IMR-90 (cell line): ENCODE measurements around the gene TLCD1. TPM values are rescaled to one million over a fixed set of nuclear protein-coding genes. Genes with fewer than 3 reads are reported as not detected.

Source experiments
- ATAC-seq: fragments of 200-7000 bp; cut with Tn5 transposase; 2 replicates; pipeline ENCODE4 v1.9.1; 2020; ENCODE audit warnings: low read depth, mild to moderate bottlenecking, moderate library complexity
- BruUV-seq: library from RNA; stranded (reverse); fragments of 400-500 nt; replicated peaks from 2 replicates; lab custom pipeline; 2021; lab: Mats Ljungman, UMichigan
- CTCF ChIA-PET: fragments of 300-600 bp; formaldehyde crosslinking; extraction: SDS; loops from one replicate; lab custom pipeline; 2021; ENCODE audit warnings: antibody characterized with exemption; lab: Yijun Ruan, JAX
- POLR2A ChIA-PET: fragments of 300-600 bp; sonication (Branson Sonifier 250); formaldehyde crosslinking; loops from one replicate; lab custom pipeline; 2022; ENCODE audit warnings: antibody characterized with exemption; ENCODE audit not compliant: unreplicated experiment; lab: Charles Lee
- DNase-seq: peaks from one replicate; pipeline ENCODE4 v3.0.0; 2013
- H2AFZ ChIP-seq: replicated peaks from 2 replicates; pipeline ENCODE3; 2013; ENCODE audit warnings: low read length, mild to moderate bottlenecking; ENCODE audit not compliant: poor library complexity
- H2AK5ac ChIP-seq: 2 replicates; pipeline ENCODE4 v1.6.1; 2013; ENCODE audit warnings: low read depth, low read length, inconsistent platforms
- H2AK9ac ChIP-seq: replicated peaks from 2 replicates; pipeline ENCODE3; 2013; ENCODE audit warnings: mild to moderate bottlenecking, low read depth, low read length, moderate library complexity; ENCODE audit not compliant: poor library complexity
- H2BK120ac ChIP-seq: 2 replicates; pipeline ENCODE4 v1.6.1; 2013; ENCODE audit warnings: low read depth, low read length, inconsistent platforms
- H2BK15ac ChIP-seq: 3 replicates; pipeline ENCODE4 v1.6.1; 2013; ENCODE audit warnings: low read depth, low read length, inconsistent platforms
- H2BK20ac ChIP-seq: 2 replicates; pipeline ENCODE4 v1.6.1; 2013; ENCODE audit warnings: low read depth, mild to moderate bottlenecking, inconsistent platforms, low read length, moderate library complexity
- H2BK5ac ChIP-seq: 2 replicates; pipeline ENCODE4 v1.6.1; 2013; ENCODE audit warnings: mild to moderate bottlenecking, low read depth, low read length, inconsistent platforms; ENCODE audit not compliant: poor library complexity, severe bottlenecking
- H3K14ac ChIP-seq: replicated peaks from 2 replicates; pipeline ENCODE4 v1.6.1; 2013; ENCODE audit warnings: low read depth, low read length, inconsistent platforms
- H3K18ac ChIP-seq: 2 replicates; pipeline ENCODE4 v1.6.1; 2013; ENCODE audit warnings: low read depth, low read length, control low read depth
- H3K23ac ChIP-seq: 2 replicates; pipeline ENCODE4 v1.6.1; 2013; ENCODE audit warnings: low read depth, low read length, inconsistent platforms
- H3K27ac ChIP-seq: 2 replicates; pipeline ENCODE4 v1.5.1; 2013; ENCODE audit warnings: mild to moderate bottlenecking, control low read depth, low read length; ENCODE audit not compliant: insufficient read depth
- H3K27me3 ChIP-seq: 2 replicates; pipeline ENCODE4 v1.6.1; 2013; ENCODE audit warnings: low read length; ENCODE audit not compliant: control insufficient read depth, insufficient read depth
- H3K36me3 ChIP-seq: 2 replicates; pipeline ENCODE4 v1.6.1; 2013; ENCODE audit warnings: low read length, mixed read lengths; ENCODE audit not compliant: control insufficient read depth, insufficient read depth
- H3K4ac ChIP-seq: 2 replicates; pipeline ENCODE4 v1.6.1; 2013; ENCODE audit warnings: low read depth, low read length, inconsistent platforms
- H3K4me1 ChIP-seq: 2 replicates; pipeline ENCODE4 v1.6.1; 2013; ENCODE audit warnings: low read length, mixed read lengths; ENCODE audit not compliant: control insufficient read depth, insufficient read depth
- H3K4me2 ChIP-seq: 2 replicates; pipeline ENCODE4 v1.6.1; 2013; ENCODE audit warnings: low read depth, mild to moderate bottlenecking, control low read depth, low read length, moderate library complexity
- H3K4me3 ChIP-seq: 2 replicates; pipeline ENCODE4 v1.5.1; 2013; ENCODE audit warnings: low read depth, mild to moderate bottlenecking, control low read depth, low read length, moderate library complexity; ENCODE audit not compliant: insufficient read depth
- H3K56ac ChIP-seq: 2 replicates; pipeline ENCODE4 v1.6.1; 2013; ENCODE audit warnings: low read length, inconsistent platforms; ENCODE audit not compliant: insufficient read depth; ENCODE audit errors: extremely low read depth
- H3K79me1 ChIP-seq, 2 experiments: 2 replicates each; pipeline ENCODE4 v1.6.1; 2013; ENCODE audit warnings: low read length in 2 of 2, inconsistent platforms in 1 of 2, low read depth in 1 of 2
- H3K9ac ChIP-seq: 2 replicates; pipeline ENCODE4 v1.6.1; 2013; ENCODE audit warnings: low read depth, low read length, control low read depth
- H3K9me1 ChIP-seq: 2 replicates; pipeline ENCODE4 v1.6.1; 2013; ENCODE audit warnings: low read length, inconsistent platforms; ENCODE audit not compliant: insufficient read depth
- H3K9me3 ChIP-seq: 2 replicates; pipeline ENCODE4 v1.6.1; 2013; ENCODE audit warnings: low read length; ENCODE audit not compliant: control insufficient read depth, insufficient read depth
- H4K20me1 ChIP-seq: 2 replicates; pipeline ENCODE4 v1.6.1; 2013; ENCODE audit warnings: low read length, inconsistent platforms; ENCODE audit not compliant: insufficient read depth
- H4K5ac ChIP-seq: 2 replicates; pipeline ENCODE4 v1.6.1; 2013; ENCODE audit warnings: mild to moderate bottlenecking, low read depth, low read length, control low read depth
- H4K8ac ChIP-seq, 2 experiments: 2 replicates each; pipeline ENCODE4 v1.6.1; 2013; ENCODE audit warnings: low read depth in 2 of 2, low read length in 2 of 2, control low read depth in 1 of 2, inconsistent platforms in 1 of 2
- H4K91ac ChIP-seq: 2 replicates; pipeline ENCODE4 v1.6.1; 2013; ENCODE audit warnings: low read depth, low read length, inconsistent platforms; ENCODE audit not compliant: insufficient read depth
- BHLHE40 ChIP-seq: fragments of 150-350 bp; IDR thresholded peaks from 2 replicates; pipeline ENCODE4 v1.6.1; 2016; ENCODE audit warnings: mild to moderate bottlenecking, low read depth, low read length
- CEBPB ChIP-seq: IDR thresholded peaks from 2 replicates; pipeline ENCODE4 v1.6.1; 2012; ENCODE audit warnings: low read depth, low read length, improper control_type of control experiment
- CHD1 ChIP-seq: IDR thresholded peaks from 2 replicates; pipeline ENCODE4 v1.6.1; 2012; ENCODE audit warnings: low read depth, low read length, improper control_type of control experiment
- ELK1 ChIP-seq: fragments of 150-350 bp; IDR thresholded peaks from 2 replicates; pipeline ENCODE4 v1.6.1; 2016; ENCODE audit warnings: low read depth, mild to moderate bottlenecking, low read length, moderate library complexity, borderline replicate concordance
- FOS ChIP-seq: fragments of 150-350 bp; IDR thresholded peaks from 2 replicates; pipeline ENCODE4 v1.6.1; 2016; ENCODE audit warnings: low read depth, low read length
- MAFK ChIP-seq: IDR thresholded peaks from 2 replicates; pipeline ENCODE4 v1.6.1; 2012; ENCODE audit warnings: low read depth, low read length, improper control_type of control experiment
- MAZ ChIP-seq: IDR thresholded peaks from 2 replicates; pipeline ENCODE4 v1.6.1; 2012; ENCODE audit warnings: low read depth, mild to moderate bottlenecking, low read length, improper control_type of control experiment, moderate library complexity, borderline replicate concordance
- MXI1 ChIP-seq: IDR thresholded peaks from 2 replicates; pipeline ENCODE4 v1.6.1; 2012; ENCODE audit warnings: low read depth, mild to moderate bottlenecking, low read length, moderate library complexity, borderline replicate concordance
- POLR2A ChIP-seq: IDR thresholded peaks from 2 replicates; pipeline ENCODE4 v1.6.1; 2012; ENCODE audit warnings: mild to moderate bottlenecking, low read depth, low read length
- RAD21 ChIP-seq: IDR thresholded peaks from 2 replicates; pipeline ENCODE4 v1.6.1; 2012; ENCODE audit warnings: low read length, improper control_type of control experiment
- SMC3 ChIP-seq: fragments of 150-350 bp; IDR thresholded peaks from 2 replicates; pipeline ENCODE4 v1.6.1; 2016; ENCODE audit warnings: low read depth, mild to moderate bottlenecking, antibody characterized with exemption, low read length, moderate library complexity
- WGBS, 2 experiments: methylation state at CpG; one replicate each; pipeline versions ENCODE4 v1.1.5 to v1.1.7; 2013; ENCODE audit warnings: missing lambda C conversion rate in 2 of 2; ENCODE audit not compliant: insufficient read length in 1 of 2; ENCODE audit errors: extremely low coverage in 2 of 2; 5-methylcytosine and 5-hydroxymethylcytosine counted together
- dilution Hi-C: fragments of 300-500 bp; cut with HindIII; formaldehyde crosslinking; loops from one replicate; pipeline ENCODE4 v1.14.3; 2018; ENCODE audit warnings: low sequenced_read_pairs; ENCODE audit not compliant: unreplicated experiment
- in situ Hi-C: fragments of 300-500 bp; cut with MboI; formaldehyde crosslinking; loops from 3 replicates; pipeline ENCODE4 v1.14.3; 2019; ENCODE audit warnings: low sequenced_read_pairs, inconsistent platforms, mixed read lengths
- intact Hi-C: fragments of 100-400 bp; cut with micrococcal nuclease; formaldehyde crosslinking; loops from 2 replicates; pipeline ENCODE4 v1.10.0; 2022
- polyA plus RNA-seq, 3 experiments: library from polyadenylated mRNA; depleted of rRNA; stranded (reverse); fragments of >200 nt; gene quantifications; 2 replicates each; pipeline ENCODE4 v1.2.3, GENCODE V29; 2012; ENCODE audit warnings: low replicate concordance in 1 of 3
- total RNA-seq: library from RNA; depleted of rRNA; stranded (reverse); fragments of >200 nt; gene quantifications from 2 replicates; pipeline ENCODE4 v1.2.3, GENCODE V29; 2012
- TF ChIP-seq, protein P1 (sequence below): fragments of 150-350 bp; IDR thresholded peaks from 2 replicates; pipeline ENCODE4 v1.6.1; 2017; ENCODE audit warnings: mild to moderate bottlenecking, antibody characterized with exemption, low read length, low read depth

TLCD1 gene
- total and polyA plus RNA-seq, 2 of the 4 experiments (the other 2 are of a cell fraction), result 3.6 to 9.3 TPM

DNA sequence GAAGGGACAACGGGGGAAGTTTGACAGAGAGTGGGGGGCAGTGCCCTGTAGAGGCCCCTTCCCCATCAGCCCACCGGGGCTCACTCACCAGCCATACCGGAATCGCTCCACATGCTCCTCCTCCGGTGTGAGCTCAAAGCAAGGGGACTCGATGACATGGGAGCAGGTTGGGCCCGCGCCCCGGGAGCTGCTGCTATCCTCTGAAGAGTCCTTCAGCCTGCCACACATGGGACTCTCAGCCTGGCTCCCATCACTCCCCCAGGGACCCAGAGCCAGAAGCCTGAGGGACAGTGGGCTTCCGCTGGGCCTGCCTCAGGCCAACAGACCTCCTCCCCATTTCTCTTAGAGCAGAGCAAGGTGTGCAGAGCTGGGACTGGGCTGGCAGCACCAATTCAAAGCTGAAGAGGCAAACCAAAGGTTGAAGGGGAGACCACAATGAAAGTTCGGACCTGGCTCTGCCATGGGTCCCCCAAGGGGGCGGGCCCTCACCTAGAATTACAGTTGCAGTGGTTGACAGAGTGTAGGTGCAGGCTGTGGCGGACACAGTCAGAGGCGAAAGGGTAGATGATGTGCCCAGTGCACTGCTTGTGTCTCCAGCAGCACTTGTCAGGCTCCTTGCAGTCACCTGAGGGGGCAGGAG lies 21.7 kb downstream of the TLCD1 start:
- no peak overlapping the region for H2BK20ac ChIP-seq
- no peak overlapping the region for H3K56ac ChIP-seq
- H3K9me1 ChIP-seq, result peaks cover 4% of the 10 kb centered on the region; the same call in 1 of the 2 replicates
- WGBS, 2 experiments, result 100% methylated on average over 4 of the region's 14 CpGs; no CpG with 5 or more reads in 1 of the 2 experiments
- dilution Hi-C loops (no loop called here), in situ Hi-C loops (no loop called here), intact Hi-C loops (no loop called here)
- CTCF ChIA-PET, result no interaction called here
- H2AK9ac ChIP-seq, result no peak overlapping the region
- no peak overlapping the region for H2AFZ ChIP-seq
- no peak for ATAC-seq
- TF ChIP-seq MAZ, result no peak
- TF ChIP-seq POLR2A, result no peak
- no peak for TF ChIP-seq SMC3
- TF ChIP-seq MXI1, result no peak
- TF ChIP-seq ELK1, result no peak
- no peak for TF ChIP-seq CEBPB
- TF ChIP-seq BHLHE40, result no peak
- no peak for TF ChIP-seq FOS
- TF ChIP-seq RAD21, result no peak
- TF ChIP-seq, protein P1, sequence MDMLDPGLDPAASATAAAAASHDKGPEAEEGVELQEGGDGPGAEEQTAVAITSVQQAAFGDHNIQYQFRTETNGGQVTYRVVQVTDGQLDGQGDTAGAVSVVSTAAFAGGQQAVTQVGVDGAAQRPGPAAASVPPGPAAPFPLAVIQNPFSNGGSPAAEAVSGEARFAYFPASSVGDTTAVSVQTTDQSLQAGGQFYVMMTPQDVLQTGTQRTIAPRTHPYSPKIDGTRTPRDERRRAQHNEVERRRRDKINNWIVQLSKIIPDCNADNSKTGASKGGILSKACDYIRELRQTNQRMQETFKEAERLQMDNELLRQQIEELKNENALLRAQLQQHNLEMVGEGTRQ, result no peak
- TF ChIP-seq MAFK, result no peak
- no peak for TF ChIP-seq CHD1
- H3K9ac ChIP-seq, result no peak overlapping the region
- H3K4me3 ChIP-seq, result no peak overlapping the region
- H4K91ac ChIP-seq, result no peak overlapping the region
- H3K23ac ChIP-seq, result no peak overlapping the region
- no peak overlapping the region for H3K18ac ChIP-seq
- POLR2A ChIA-PET, result no interaction called here
- no peak overlapping the region for H2BK15ac ChIP-seq
- no peak for DNase-seq
- H4K8ac ChIP-seq, result no peak overlapping the region
- no peak overlapping the region for H3K4ac ChIP-seq
- H3K4me1 ChIP-seq, result no peaks in the 10 kb centered on the region
- no peak overlapping the region for H2BK120ac ChIP-seq
- H4K5ac ChIP-seq, result no peak overlapping the region
- no peak overlapping the region for H2AK5ac ChIP-seq
- H4K20me1 ChIP-seq, result no peaks in the 10 kb centered on the region; the same call in 1 of the 2 replicates
- peaks cover 0 to 2% of the 10 kb centered on the region in 2 experiments; a peak in 2 of 4 replicates for H3K79me1 ChIP-seq
- H3K27ac ChIP-seq, result no peak overlapping the region
- no peak overlapping the region for H2BK5ac ChIP-seq
- BruUV-seq, result no TSS peak
- H3K4me2 ChIP-seq, result no peak overlapping the region
- no peaks in the 10 kb centered on the region for H3K9me3 ChIP-seq
- no peaks in the 10 kb centered on the region for H3K27me3 ChIP-seq
- no peak overlapping the region for H3K14ac ChIP-seq
- peaks cover 64% of the 10 kb centered on the region for H3K36me3 ChIP-seq
